HUES48 (cell line): Measurements from ENCODE around the gene ELP5.

Experiments
- H3K27ac ChIP-seq: one replicate; pipeline ENCODE4 v1.7.0; 2013; ENCODE audit warnings: low read depth, low read length, inconsistent platforms
- H3K27me3 ChIP-seq: 2 replicates; pipeline ENCODE4 v1.6.1; 2013; ENCODE audit warnings: mild to moderate bottlenecking, low read length; ENCODE audit not compliant: control insufficient read depth, insufficient read depth
- H3K36me3 ChIP-seq: 2 replicates; pipeline ENCODE4 v1.6.1; 2013; ENCODE audit warnings: low read length; ENCODE audit not compliant: control insufficient read depth, insufficient read depth
- H3K4me1 ChIP-seq: 2 replicates; pipeline ENCODE4 v1.6.1; 2013; ENCODE audit warnings: mild to moderate bottlenecking, low read length; ENCODE audit not compliant: control insufficient read depth, insufficient read depth
- H3K4me3 ChIP-seq: 2 replicates; pipeline ENCODE4 v1.5.1; 2013; ENCODE audit warnings: mild to moderate bottlenecking, low read depth, low read length
- H3K9ac ChIP-seq: 2 replicates; pipeline ENCODE4 v1.6.1; 2013; ENCODE audit warnings: mild to moderate bottlenecking, low read depth, low read length, moderate library complexity
- H3K9me3 ChIP-seq: 2 replicates; pipeline ENCODE4 v1.6.1; 2013; ENCODE audit warnings: low read length; ENCODE audit not compliant: control insufficient read depth, insufficient read depth

Gene ELP5

GRCh38 chr17:7219812-7220592, 32.0 kb upstream of the ELP5 start, which contains the start of the genes ACADVL and DLG4:
Gene ACADVL (plus strand): TSS chr17:7219938. CDS start chr17:7219985, 47 bp downstream.
Gene DLG4 (minus strand): TSS chr17:7219836.
- peak within 1 kb of the TSS; percentile 91 for H3K4me3 ChIP-seq
- peaks cover 38% of the 10 kb centered on the region for H3K36me3 ChIP-seq
- H3K9me3 ChIP-seq: no peaks in the 10 kb centered on the region
- peak within 1 kb of the TSS; percentile 76 for H3K9ac ChIP-seq
- H3K27ac ChIP-seq: peak within 1 kb of the TSS; percentile 90
- H3K27me3 ChIP-seq: no peaks in the 10 kb centered on the region
- H3K4me1 ChIP-seq: peaks cover 32% of the 10 kb centered on the region

GRCh38 chr17:7220593-7221277, 31.3 kb upstream of the ELP5 start:
- peaks cover 27% of the 10 kb centered on the region for H3K4me1 ChIP-seq
- peak overlapping the region; percentile 91 for H3K4me3 ChIP-seq
- no peaks in the 10 kb centered on the region for H3K27me3 ChIP-seq
- no peaks in the 10 kb centered on the region for H3K9me3 ChIP-seq
- peak overlapping the region; percentile 90 for H3K27ac ChIP-seq
- H3K36me3 ChIP-seq: peaks cover 46% of the 10 kb centered on the region
- peak overlapping the region; percentile 76 for H3K9ac ChIP-seq

- H3K4me3 ChIP-seq: no peak overlapping the region
- no peaks in the 10 kb centered on the region for H3K9me3 ChIP-seq
- peaks cover 21% of the 10 kb centered on the region for H3K4me1 ChIP-seq
- no peak overlapping the region for H3K9ac ChIP-seq
- H3K27me3 ChIP-seq: no peaks in the 10 kb centered on the region
- no peak overlapping the region for H3K27ac ChIP-seq
- H3K36me3 ChIP-seq: peaks cover 53% of the 10 kb centered on the region
Observed at GRCh38 chr17:7221278-7222092, 30.5 kb upstream of the ELP5 start.

GRCh38 chr17:7222093-7222971, 29.7 kb upstream of the ELP5 start:
- Histone ChIP-seq H3K36me3 (peaks cover 62% of the 10 kb centered on the region), H3K4me1 (peaks cover 18% of the 10 kb centered on the region)

GRCh38 chr17:7222972-7223292, 29.1 kb upstream of the ELP5 start:
- H3K9ac ChIP-seq: no peak overlapping the region
- H3K9me3 ChIP-seq: no peaks in the 10 kb centered on the region
- H3K27me3 ChIP-seq: no peaks in the 10 kb centered on the region
- H3K4me3 ChIP-seq: no peak overlapping the region
- H3K27ac ChIP-seq: no peak overlapping the region
- H3K4me1 ChIP-seq: peaks cover 14% of the 10 kb centered on the region
- H3K36me3 ChIP-seq: peaks cover 68% of the 10 kb centered on the region

More at GRCh38 chr17:7222093-7222971, 29.7 kb upstream of the ELP5 start:
- Histone ChIP-seq H3K9me3 (no peaks in the 10 kb centered on the region), H3K27ac (no peak overlapping the region), H3K9ac (no peak overlapping the region), H3K27me3 (no peaks in the 10 kb centered on the region), H3K4me3 (no peak overlapping the region)

- Histone ChIP-seq H3K4me3 (no peak overlapping the region), H3K27me3 (no peaks in the 10 kb centered on the region), H3K9ac (no peak overlapping the region), H3K4me1 (peaks cover 10% of the 10 kb centered on the region), H3K27ac (no peak overlapping the region), H3K36me3 (peaks cover 72% of the 10 kb centered on the region), H3K9me3 (no peaks in the 10 kb centered on the region)
Observed at GRCh38 chr17:7223375-7223774, 28.6 kb upstream of the ELP5 start.

- Histone ChIP-seq H3K9ac (no peak overlapping the region), H3K27me3 (no peaks in the 10 kb centered on the region), H3K36me3 (peaks cover 79% of the 10 kb centered on the region)
Observed at GRCh38 chr17:7224110-7224509, 27.9 kb upstream of the ELP5 start.

GRCh38 chr17:7224661-7225111, 27.3 kb upstream of the ELP5 start:
- H3K27me3 ChIP-seq: no peaks in the 10 kb centered on the region
- no peak overlapping the region for H3K4me3 ChIP-seq
- peak overlapping the region; percentile 40 for H3K27ac ChIP-seq
- H3K36me3 ChIP-seq: peaks cover 85% of the 10 kb centered on the region
- H3K9me3 ChIP-seq: no peaks in the 10 kb centered on the region
- no peak overlapping the region for H3K9ac ChIP-seq
- 0 out of 2 replicates have a peak, but pooled peaks cover 5% of the 10 kb centered on the region for H3K4me1 ChIP-seq

More at GRCh38 chr17:7224110-7224509, 27.9 kb upstream of the ELP5 start:
- H3K27ac ChIP-seq: no peak overlapping the region
- H3K4me3 ChIP-seq: no peak overlapping the region
- no peaks in the 10 kb centered on the region for H3K9me3 ChIP-seq
- H3K4me1 ChIP-seq: peaks cover 10% of the 10 kb centered on the region

GRCh38 chr17:7225711-7226331, 26.2 kb upstream of the ELP5 start:
- Histone ChIP-seq H3K27me3 (no peaks in the 10 kb centered on the region), H3K9me3 (no peaks in the 10 kb centered on the region), H3K4me3 (no peak overlapping the region), H3K9ac (no peak overlapping the region), H3K36me3 (peaks cover 96% of the 10 kb centered on the region), H3K4me1 (no peaks in the 10 kb centered on the region), H3K27ac (no peak overlapping the region)
